Measurements from ENCODE around the gene SMPD2. TPM values are rescaled to one million over a fixed set of nuclear protein-coding genes. Genes with fewer than 3 reads are reported as not detected.
"Not testable (repeated sequence)": the region's sequence is repeated elsewhere in the genome, so short reads cannot be mapped to it uniquely, and the experiment has no call there.

SMPD2 gene
- total RNA-seq, 1 experiment from 2014 or later, result 14.1 TPM

- Histone ChIP-seq H3K79me2 (ENCODE audit: low read length) (peaks cover 36% of the 10 kb centered on the region), H3K9me3 (ENCODE audit: low read length) (no peaks in the 10 kb centered on the region), H3K36me3 (ENCODE audit: insufficient read depth, low read length) (peaks cover 31% of the 10 kb centered on the region), H4K20me1 (ENCODE audit: insufficient read depth, low read depth, low read length) (0 out of 2 replicates have a peak, but pooled peaks cover 4% of the 10 kb centered on the region), H3K27ac (ENCODE audit: low read length) (no peak overlapping the region), H3K27me3 (ENCODE audit: low read length) (no peaks in the 10 kb centered on the region), H2AFZ (ENCODE audit: low read length) (no peak overlapping the region), H3K4me1 (ENCODE audit: low read length) (peaks cover 22% of the 10 kb centered on the region), H3K4me2 (ENCODE audit: low read depth, low read length, poor library complexity, severe bottlenecking) (no peak overlapping the region), H3K9ac (ENCODE audit: low read length) (no peak overlapping the region), H3K4me3 (ENCODE audit: low read length) (no peak overlapping the region), H3K9me2 (replicated peaks; ENCODE audit: insufficient read depth, low read length) (no peaks in the 10 kb centered on the region)
- DNase-seq, result no peak
Observed at GRCh38 chr6:109460161-109460829, 19.8 kb downstream of the SMPD2 start.

DNA sequence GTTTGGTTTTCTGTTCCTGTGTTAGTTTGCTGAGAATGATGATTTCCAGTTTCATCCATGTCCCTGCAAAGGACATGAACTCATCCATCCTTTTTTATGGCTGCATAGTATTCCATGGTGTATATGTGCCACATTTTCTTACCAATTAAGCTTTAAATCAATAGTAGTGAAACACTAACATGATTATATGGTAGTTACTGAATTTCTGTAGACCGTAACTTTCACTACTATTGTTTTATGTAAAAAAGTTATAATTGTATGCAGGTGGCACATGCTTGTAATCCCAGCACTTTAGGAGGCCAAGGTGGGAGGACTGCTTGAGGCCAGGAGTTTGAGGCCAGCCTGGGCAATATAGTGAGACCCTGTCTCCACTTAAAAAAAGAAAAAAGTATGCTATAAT, 20.7 kb downstream of the SMPD2 start:
- not testable (repeated sequence) for H2AFZ ChIP-seq (ENCODE audit: low read length); H3K27ac ChIP-seq (ENCODE audit: low read length); H3K9ac ChIP-seq (ENCODE audit: low read length); H3K4me2 ChIP-seq (ENCODE audit: low read depth, low read length, poor library complexity, severe bottlenecking); DNase-seq; H4K20me1 ChIP-seq (ENCODE audit: insufficient read depth, low read depth, low read length); H3K27me3 ChIP-seq (ENCODE audit: low read length); H3K9me2 ChIP-seq (replicated peaks; ENCODE audit: insufficient read depth, low read length); H3K9me3 ChIP-seq (ENCODE audit: low read length); H3K4me3 ChIP-seq (ENCODE audit: low read length)
- Histone ChIP-seq H3K79me2 (ENCODE audit: low read length) (peaks cover 44% of the 10 kb centered on the region), H3K4me1 (ENCODE audit: low read length) (peaks cover 20% of the 10 kb centered on the region), H3K36me3 (ENCODE audit: insufficient read depth, low read length) (peaks cover 40% of the 10 kb centered on the region)

GRCh38 chr6:109461733-109462526, 21.4 kb downstream of the SMPD2 start:
- H3K4me3 ChIP-seq (ENCODE audit: low read length), result no peak overlapping the region
- no peak overlapping the region for H3K4me2 ChIP-seq (ENCODE audit: low read depth, low read length, poor library complexity, severe bottlenecking)
- H2AFZ ChIP-seq (ENCODE audit: low read length), result no peak overlapping the region
- H3K79me2 ChIP-seq (ENCODE audit: low read length), result peaks cover 43% of the 10 kb centered on the region
- no peaks in the 10 kb centered on the region for H3K9me3 ChIP-seq (ENCODE audit: low read length)
- H3K36me3 ChIP-seq (ENCODE audit: insufficient read depth, low read length), result peaks cover 47% of the 10 kb centered on the region
- no peak for DNase-seq
- no peaks in the 10 kb centered on the region for H3K9me2 ChIP-seq (replicated peaks; ENCODE audit: insufficient read depth, low read length)
- H4K20me1 ChIP-seq (ENCODE audit: insufficient read depth, low read depth, low read length), result 0 out of 2 replicates have a peak, but pooled peaks cover 4% of the 10 kb centered on the region
- H3K27me3 ChIP-seq (ENCODE audit: low read length), result no peaks in the 10 kb centered on the region
- no peak overlapping the region for H3K9ac ChIP-seq (ENCODE audit: low read length)
- H3K27ac ChIP-seq (ENCODE audit: low read length), result no peak overlapping the region
- H3K4me1 ChIP-seq (ENCODE audit: low read length), result peaks cover 13% of the 10 kb centered on the region

GRCh38 chr6:109465772-109466171, 25.2 kb downstream of the SMPD2 start:
- peaks cover 78% of the 10 kb centered on the region for H3K79me2 ChIP-seq (ENCODE audit: low read length)
- DNase-seq, result no peak
- 0 out of 2 replicates have a peak, but pooled peaks cover 4% of the 10 kb centered on the region for H4K20me1 ChIP-seq (ENCODE audit: insufficient read depth, low read depth, low read length)
- no peaks in the 10 kb centered on the region for H3K4me1 ChIP-seq (ENCODE audit: low read length)
- no peaks in the 10 kb centered on the region for H3K9me2 ChIP-seq (replicated peaks; ENCODE audit: insufficient read depth, low read length)
- no peaks in the 10 kb centered on the region for H3K9me3 ChIP-seq (ENCODE audit: low read length)
- no peak overlapping the region for H3K4me2 ChIP-seq (ENCODE audit: low read depth, low read length, poor library complexity, severe bottlenecking)
- H3K27me3 ChIP-seq (ENCODE audit: low read length), result no peaks in the 10 kb centered on the region
- no peak overlapping the region for H3K9ac ChIP-seq (ENCODE audit: low read length)
- no peak overlapping the region for H2AFZ ChIP-seq (ENCODE audit: low read length)
- peaks cover 78% of the 10 kb centered on the region for H3K36me3 ChIP-seq (ENCODE audit: insufficient read depth, low read length)
- no peak overlapping the region for H3K4me3 ChIP-seq (ENCODE audit: low read length)
- H3K27ac ChIP-seq (ENCODE audit: low read length), result no peak overlapping the region

- DNase-seq, result no peak
- no peak overlapping the region for H3K9ac ChIP-seq (ENCODE audit: low read length)
- H3K27me3 ChIP-seq (ENCODE audit: low read length), result no peaks in the 10 kb centered on the region
- peaks cover 6% of the 10 kb centered on the region; the same call in 1 of the 2 replicates for H4K20me1 ChIP-seq (ENCODE audit: insufficient read depth, low read depth, low read length)
- no peaks in the 10 kb centered on the region for H3K9me2 ChIP-seq (replicated peaks; ENCODE audit: insufficient read depth, low read length)
- no peak overlapping the region for H2AFZ ChIP-seq (ENCODE audit: low read length)
- H3K36me3 ChIP-seq (ENCODE audit: insufficient read depth, low read length), result peaks cover 84% of the 10 kb centered on the region
- H3K79me2 ChIP-seq (ENCODE audit: low read length), result peaks cover 84% of the 10 kb centered on the region
- no peaks in the 10 kb centered on the region for H3K9me3 ChIP-seq (ENCODE audit: low read length)
- H3K27ac ChIP-seq (ENCODE audit: low read length), result no peak overlapping the region
- H3K4me2 ChIP-seq (ENCODE audit: low read depth, low read length, poor library complexity, severe bottlenecking), result no peak overlapping the region
- H3K4me1 ChIP-seq (ENCODE audit: low read length), result no peaks in the 10 kb centered on the region
- H3K4me3 ChIP-seq (ENCODE audit: low read length), result no peak overlapping the region
Observed at GRCh38 chr6:109466212-109466923, 25.8 kb downstream of the SMPD2 start.

DNA sequence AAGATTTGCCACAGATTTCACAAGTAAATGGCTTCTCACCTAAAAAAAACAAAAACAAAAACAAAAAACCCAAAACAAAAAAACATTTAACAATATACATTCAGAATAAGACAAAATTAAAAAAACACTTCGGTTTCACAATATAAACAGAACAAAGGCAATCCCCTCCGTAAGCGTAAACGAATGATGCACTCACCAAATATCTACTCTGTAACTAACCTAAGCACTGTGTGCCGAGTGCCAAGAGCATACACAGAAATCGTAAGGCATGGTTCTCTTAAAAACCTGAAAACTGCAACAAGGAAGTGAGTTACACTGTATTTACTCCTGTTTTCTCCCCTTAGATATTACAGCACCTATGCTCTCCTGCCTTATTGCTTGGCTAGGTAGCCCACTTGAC, 27.2 kb downstream of the SMPD2 start:
- Histone ChIP-seq H3K9me3 (ENCODE audit: low read length) (no peaks in the 10 kb centered on the region), H3K9me2 (replicated peaks; ENCODE audit: insufficient read depth, low read length) (no peaks in the 10 kb centered on the region), H3K4me3 (ENCODE audit: low read length) (no peak overlapping the region), H2AFZ (ENCODE audit: low read length) (no peak overlapping the region), H3K36me3 (ENCODE audit: insufficient read depth, low read length) (peaks cover 84% of the 10 kb centered on the region), H4K20me1 (ENCODE audit: insufficient read depth, low read depth, low read length) (peaks cover 7% of the 10 kb centered on the region), H3K4me1 (ENCODE audit: low read length) (peaks cover 10% of the 10 kb centered on the region), H3K79me2 (ENCODE audit: low read length) (peaks cover 94% of the 10 kb centered on the region), H3K9ac (ENCODE audit: low read length) (no peak overlapping the region), H3K4me2 (ENCODE audit: low read depth, low read length, poor library complexity, severe bottlenecking) (no peak overlapping the region), H3K27ac (ENCODE audit: low read length) (no peak overlapping the region), H3K27me3 (ENCODE audit: low read length) (no peaks in the 10 kb centered on the region)
- DNase-seq, result no peak

- Histone ChIP-seq H3K9me2 (replicated peaks; ENCODE audit: insufficient read depth, low read length) (no peaks in the 10 kb centered on the region), H4K20me1 (ENCODE audit: insufficient read depth, low read depth, low read length) (peaks cover 7% of the 10 kb centered on the region), H3K79me2 (ENCODE audit: low read length) (peaks cover 92% of the 10 kb centered on the region), H3K9ac (ENCODE audit: low read length) (no peak overlapping the region), H2AFZ (ENCODE audit: low read length) (no peak overlapping the region), H3K27ac (ENCODE audit: low read length) (no peak overlapping the region), H3K36me3 (ENCODE audit: insufficient read depth, low read length) (peaks cover 83% of the 10 kb centered on the region), H3K4me3 (ENCODE audit: low read length) (no peak overlapping the region), H3K9me3 (ENCODE audit: low read length) (no peaks in the 10 kb centered on the region), H3K27me3 (ENCODE audit: low read length) (no peaks in the 10 kb centered on the region), H3K4me2 (ENCODE audit: low read depth, low read length, poor library complexity, severe bottlenecking) (no peak overlapping the region), H3K4me1 (ENCODE audit: low read length) (peaks cover 25% of the 10 kb centered on the region)
- DNase-seq, result no peak
Observed at GRCh38 chr6:109469591-109470189, 29.2 kb downstream of the SMPD2 start.
